ENCODE data around the gene THEM5.
"Not testable (repeated sequence)": the region's sequence is repeated elsewhere in the genome, so short reads cannot be mapped to it uniquely, and the experiment has no call there.

THEM5 gene, protein sequence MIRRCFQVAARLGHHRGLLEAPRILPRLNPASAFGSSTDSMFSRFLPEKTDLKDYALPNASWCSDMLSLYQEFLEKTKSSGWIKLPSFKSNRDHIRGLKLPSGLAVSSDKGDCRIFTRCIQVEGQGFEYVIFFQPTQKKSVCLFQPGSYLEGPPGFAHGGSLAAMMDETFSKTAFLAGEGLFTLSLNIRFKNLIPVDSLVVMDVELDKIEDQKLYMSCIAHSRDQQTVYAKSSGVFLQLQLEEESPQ

DNA sequence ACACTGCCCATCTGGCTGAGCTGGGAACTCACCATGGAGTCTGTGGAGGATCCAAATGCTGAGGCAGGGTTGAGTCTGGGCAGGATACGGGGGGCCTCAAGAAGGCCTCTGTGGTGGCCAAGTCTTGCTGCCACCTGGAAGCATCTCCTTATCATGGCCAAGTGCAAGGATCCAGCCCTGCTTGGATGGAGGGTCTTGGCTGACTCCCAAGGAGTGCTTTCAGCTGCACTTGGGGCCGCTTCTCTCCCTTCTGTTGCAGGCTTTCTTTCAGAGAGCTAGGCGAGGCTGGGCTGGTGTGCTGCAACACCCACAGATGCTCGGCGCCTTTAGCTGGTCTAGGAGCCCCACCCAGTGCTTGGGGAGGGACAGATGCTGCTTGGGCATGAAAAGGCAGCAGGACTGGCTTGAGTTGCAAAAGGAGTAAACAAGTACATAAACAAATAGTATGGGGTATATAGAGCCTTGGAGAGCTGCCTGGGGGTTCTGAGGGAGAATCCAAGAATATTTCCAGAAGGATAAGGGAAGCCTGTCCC, at the start of gene THEM5:
Gene THEM5 (minus strand): TSS at position 302 of the 533 bp plus-strand sequence. CDS start 147 bp downstream, at position 155.
- DNase-seq, result no peak

DNA sequence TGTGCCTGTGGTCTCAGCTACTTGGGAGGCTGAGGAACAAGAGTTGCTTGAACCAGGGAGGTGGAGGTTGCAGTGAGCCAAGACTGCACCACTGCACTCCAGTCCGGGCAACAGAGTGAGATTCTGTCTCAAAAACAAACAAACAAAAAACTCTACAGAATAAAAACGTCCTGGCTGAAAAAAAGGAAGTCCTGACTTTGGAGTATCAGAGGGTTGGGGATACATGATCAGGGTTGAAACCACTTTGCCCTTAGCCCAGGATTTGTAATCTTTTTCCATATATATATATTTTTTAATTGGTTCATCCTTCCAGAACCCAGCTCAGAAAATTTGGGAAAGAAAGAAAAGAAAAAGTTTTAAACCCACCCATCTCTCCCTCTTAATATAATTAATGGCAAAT, 49.3 kb upstream of the THEM5 start:
- no peak for DNase-seq

DNA sequence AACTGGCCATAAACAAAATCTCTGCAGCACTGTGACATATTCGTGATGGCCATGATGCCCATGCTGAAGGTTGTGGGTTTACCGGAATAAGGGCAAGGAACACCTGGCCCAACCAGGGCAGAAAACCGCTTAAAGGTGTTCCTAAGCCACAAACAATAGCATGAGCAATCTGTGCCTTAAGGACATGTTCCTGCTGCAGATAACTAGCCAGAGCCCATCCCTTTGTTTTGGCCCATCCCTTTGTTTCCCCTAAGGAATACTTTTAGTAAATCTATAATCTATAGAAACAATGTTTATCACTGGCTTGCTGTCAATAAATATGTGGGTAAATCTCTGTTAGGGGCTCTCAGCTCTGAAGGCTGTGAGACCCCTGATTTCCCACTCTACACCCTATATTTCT, 47.3 kb upstream of the THEM5 start:
- not testable (repeated sequence) for DNase-seq

DNA sequence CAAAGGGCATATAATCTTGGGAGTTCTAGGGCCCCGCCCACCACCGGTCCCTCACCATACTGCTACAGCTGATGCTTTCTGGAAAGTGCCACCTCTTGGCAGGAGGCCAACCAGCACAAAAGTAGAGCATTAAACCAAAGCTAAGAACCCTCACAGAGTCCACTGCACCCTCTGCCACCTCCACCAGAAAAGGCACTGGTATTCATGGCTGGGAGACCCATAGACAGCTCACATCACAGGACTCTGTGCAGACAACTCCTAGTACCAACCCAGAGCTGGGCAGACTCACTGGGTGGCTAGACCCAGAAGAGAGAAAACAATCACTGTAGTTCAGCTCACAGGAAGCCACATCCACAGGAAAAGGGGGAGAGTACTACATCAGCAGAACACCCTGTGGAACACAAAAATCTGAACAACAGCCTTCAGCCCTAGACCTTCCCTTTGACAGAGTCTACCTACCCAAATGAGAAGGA, 45.0 kb upstream of the THEM5 start:
- no peak for DNase-seq

DNA sequence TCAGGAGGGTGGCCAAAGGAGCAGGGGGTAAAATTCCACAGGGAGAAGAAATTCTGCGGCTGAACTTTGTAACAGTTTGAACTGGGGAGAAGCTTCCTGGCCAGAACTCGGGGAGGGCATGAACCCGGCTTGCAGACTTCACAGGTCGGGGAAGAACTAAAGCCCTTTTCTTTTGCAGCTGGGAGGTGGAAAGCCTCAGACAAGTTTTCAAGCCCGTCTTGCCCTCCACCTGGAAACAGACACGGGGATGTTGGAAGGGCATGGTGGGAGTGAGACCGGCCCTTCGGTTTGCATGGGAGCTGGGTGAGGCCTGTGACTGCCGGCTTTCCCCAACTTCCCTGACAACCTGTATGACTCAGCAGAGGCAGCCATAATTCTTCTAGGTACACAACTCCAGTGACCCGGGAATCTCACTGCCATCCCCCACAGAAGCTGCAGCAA, 44.5 kb upstream of the THEM5 start:
- no peak for DNase-seq

DNA sequence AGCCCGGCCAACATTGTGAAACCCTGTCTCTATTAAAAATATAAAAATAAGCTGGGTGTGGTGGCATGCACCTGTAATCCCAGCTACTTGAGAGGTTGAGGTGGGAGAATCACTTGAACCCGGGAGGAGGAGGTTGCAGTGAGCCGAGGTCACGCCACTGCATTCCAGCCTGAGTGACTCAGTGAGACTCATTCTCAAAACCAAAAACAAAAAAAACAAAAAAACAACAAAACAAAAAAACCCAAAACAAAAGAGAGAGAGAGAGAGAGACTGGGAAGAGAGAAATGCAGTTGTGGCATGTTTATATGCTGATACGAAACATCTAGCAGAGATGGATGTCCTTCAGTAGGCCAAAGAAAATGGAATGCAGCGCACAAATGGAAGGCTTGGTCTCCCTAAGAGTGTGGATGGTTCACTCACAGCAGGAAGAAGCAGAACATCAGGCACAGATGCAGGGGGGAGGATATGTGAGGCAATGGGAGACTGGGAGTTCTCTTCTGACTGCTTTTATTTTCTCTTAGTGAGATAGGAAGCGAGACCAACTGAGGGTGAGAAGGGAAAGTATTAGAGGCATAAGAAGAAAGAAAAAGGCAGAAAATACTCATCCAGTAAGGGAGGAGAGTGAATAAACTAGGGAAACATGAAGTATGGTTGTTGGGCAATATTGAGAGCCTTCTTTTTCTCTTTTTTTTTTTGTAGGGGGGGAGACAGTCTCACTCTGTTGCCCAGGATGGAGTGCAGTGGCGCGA, 39.8 kb upstream of the THEM5 start:
- no peak for DNase-seq

DNA sequence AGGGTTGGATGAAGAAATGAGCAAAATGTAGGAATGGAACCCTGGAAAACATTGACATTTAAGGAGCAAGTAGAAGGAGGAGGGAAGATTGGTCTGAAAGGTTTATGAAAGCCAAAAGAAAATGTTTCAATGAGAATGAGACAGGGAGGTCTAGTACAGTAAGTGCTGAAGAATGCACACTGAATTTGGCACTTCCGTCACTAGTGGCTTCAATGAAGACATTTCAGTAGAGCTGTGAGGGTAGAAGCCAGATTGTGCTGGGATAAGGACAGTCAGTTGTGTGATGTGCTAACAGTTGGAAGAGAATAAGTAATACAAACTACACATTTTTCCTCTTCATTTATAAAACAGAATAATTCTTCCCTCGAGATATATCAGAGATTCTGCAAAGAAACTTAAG, 38.7 kb upstream of the THEM5 start:
- no peak for DNase-seq

DNA sequence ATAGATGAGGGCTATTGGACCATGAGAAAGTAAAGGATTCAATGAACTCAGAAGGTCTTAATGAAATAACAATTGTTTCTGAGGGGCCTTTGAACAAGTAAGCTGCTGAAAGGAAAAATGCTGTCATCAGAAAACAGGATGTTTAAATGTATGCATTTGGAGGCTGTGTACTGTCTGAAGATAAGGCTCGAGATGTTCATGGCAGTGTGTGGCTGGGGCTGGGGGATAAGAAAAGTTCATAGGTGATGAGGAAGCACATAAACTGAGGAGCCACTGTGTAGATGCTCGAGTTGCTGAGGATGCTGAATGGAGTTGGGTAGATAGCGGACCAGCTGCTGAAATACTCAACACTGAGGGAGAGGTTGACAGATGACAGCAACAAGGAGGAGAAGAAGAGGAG, 38.0 kb upstream of the THEM5 start:
- DNase-seq, result no peak

DNA sequence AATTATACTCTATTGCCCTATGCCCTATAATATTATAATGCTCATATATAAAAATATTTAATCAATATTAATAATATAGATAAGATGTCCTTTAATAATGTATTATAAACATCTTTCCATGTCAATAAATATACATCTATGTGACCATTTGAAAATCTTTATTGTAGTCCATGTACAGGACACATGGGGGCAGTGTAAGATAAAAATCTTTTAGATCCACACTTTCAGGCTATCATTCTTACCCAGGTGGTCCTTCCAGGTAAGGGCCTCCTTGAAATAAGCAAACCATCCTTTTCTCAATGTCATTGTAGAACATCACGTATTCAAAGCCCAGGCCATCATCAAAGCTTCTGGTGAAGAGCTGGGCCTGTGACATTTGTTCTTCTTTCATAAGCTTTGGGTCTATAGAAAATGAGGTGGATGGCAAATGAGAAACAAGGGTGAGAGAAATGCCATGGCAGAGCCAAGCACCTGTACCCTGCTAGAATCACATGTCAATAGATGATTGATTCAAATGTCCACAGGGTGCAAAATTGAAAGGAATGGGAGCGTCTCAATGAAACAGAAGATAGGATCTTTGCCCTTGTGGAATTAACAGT, 35.6 kb upstream of the THEM5 start:
- DNase-seq, result no peak

DNA sequence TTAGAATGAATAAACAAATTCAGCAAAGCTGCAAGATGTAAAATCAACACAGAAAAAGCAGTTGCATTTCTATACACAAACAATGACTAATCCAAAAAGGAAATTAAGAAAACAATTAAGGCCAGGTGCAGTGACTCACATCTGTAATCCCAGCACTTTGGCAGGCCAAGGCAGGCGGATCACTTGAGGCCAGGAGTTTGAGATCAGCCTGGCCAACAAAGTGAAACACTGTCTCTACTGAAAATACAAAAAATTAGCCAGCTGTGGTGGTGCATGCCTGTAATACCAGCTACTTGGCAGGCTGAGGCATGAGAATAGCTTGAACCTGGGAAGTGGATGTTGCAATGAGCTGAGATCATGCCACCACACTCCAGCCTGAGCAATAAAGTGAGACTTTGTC, 33.5 kb upstream of the THEM5 start:
- no peak for DNase-seq

DNA sequence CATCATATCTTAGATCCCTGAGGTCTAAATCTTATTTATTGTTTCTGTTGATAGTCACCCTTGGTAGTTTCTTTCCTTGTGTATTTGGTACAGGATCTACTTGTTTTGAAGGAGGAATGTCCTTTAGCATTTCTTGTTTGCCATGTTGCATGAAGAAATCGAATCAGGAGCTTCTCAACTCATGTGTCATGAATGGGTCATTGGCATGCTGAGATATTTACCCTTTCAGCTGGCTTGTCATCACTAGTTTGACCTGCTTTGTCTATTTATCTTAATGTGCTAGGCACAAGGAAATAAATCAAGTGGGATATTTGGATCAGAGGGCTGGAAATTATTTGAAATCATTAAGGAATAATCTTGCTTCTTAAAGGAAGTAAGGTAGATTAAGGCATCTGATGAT, 32.0 kb upstream of the THEM5 start:
- no peak for DNase-seq

DNA sequence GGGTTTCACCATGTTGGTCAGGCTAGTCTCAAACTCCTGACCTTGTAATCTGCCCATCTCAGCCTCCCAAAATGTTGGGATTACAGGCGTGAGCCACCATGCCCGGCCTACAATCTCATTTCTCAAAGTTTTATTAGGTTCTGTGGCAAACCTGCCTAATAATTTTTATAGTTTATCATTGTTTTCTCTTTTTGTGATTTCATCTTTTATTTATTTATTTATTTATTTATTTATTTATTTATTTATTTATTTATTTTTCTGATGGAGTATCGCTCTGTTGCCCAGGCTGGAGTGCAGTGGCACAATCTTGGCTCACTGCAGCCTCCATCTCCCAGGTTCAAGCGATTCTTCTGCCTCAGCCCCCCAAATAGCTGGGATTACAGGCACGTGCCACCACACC, 31.4 kb upstream of the THEM5 start:
- DNase-seq, result not testable (repeated sequence)

DNA sequence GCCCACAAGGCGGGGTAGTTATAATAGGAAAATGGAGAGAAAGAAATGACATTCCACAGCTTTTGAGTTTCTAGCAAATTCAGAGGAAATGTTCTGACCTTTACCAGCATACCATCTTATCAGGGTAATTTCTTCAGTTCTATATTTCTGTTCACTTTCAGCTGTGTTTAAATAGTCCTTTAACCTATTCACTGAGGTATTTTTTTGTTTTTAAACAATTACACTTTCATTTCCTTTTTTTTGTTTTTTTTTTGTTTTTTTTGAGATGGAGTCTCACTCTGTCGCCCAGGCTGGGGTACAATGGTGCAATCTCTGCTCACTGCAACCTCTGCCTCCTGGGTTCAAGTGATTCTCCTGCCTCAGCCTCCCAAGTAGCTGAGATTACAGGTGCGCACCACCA, 30.9 kb upstream of the THEM5 start:
- DNase-seq, result not testable (repeated sequence)

DNA sequence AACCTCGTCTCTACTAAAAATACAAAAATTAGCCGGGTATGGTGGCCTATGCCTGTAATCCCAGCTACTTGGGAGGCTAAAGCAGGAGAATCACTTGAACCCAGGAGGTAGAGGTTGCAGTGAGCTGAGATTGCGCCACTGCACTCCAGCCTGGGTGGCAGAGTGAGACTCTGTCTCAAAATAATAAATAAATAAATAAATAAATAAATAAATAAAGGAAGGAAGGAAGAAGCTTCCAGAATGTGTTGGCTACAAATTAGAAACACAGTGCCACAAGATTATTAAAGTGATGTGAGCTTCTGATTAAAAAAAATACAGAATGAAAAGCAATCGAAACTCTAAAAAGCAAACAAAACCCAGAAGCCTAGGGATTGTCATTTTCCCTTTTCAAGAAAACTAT, 30.4 kb upstream of the THEM5 start:
- DNase-seq, result not testable (repeated sequence)

DNA sequence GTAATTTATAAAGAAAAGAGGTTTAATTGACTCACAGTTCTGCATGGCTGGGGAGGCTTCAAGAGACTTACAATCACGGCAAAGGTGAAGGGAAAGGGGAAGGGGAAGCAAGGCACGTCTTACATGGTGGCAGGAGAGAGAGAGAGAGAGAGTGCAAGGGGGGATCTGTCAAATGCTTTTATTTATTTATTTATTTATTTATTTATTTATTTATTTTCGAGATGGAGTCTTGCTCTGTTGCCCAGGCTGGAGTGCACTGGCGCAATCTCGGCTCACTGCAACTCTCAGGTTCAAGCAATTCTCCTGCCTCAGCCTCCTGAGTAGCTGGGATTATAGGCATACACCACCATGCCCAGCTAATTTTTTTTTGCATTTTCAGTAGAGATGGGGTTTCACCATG, 29.4 kb upstream of the THEM5 start:
- not testable (repeated sequence) for DNase-seq

DNA sequence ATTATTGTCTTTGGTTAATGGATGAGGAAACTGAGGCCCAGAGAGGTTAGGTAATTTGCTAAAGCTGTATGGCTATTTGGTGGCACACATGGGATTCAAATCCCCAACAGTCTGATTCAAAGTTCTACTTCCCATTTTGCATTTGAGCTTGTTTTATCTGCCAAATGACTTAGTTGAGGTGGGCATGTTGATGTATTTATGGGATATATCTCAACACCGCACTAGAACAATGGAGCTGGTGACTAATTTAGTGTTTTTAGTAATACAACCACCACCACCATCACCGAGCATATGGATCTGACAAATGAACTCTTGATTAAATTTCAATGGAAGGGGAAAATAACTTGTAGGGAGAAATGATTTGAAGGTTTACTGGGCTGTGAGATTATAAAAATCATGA, 29.0 kb upstream of the THEM5 start:
- no peak for DNase-seq

DNA sequence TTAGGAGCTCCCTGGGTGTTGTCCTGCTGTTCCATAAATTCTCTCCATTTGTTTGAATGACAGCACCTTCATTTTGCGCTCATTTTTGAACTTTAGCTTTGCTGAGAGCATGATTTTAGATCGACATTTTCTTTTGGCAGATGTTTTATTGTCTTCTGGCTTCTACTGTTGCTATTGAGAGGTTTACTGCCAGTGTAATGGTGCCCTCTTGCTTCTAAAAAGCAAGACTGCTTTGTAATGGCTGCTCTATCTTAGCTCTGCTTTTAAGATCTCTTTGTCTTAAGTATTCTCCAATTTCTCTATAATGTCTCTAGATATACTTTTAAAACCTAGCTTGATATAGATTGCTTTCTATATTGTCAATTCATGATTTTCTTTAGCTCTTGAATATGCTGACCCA, 28.0 kb upstream of the THEM5 start:
- no peak for DNase-seq

DNA sequence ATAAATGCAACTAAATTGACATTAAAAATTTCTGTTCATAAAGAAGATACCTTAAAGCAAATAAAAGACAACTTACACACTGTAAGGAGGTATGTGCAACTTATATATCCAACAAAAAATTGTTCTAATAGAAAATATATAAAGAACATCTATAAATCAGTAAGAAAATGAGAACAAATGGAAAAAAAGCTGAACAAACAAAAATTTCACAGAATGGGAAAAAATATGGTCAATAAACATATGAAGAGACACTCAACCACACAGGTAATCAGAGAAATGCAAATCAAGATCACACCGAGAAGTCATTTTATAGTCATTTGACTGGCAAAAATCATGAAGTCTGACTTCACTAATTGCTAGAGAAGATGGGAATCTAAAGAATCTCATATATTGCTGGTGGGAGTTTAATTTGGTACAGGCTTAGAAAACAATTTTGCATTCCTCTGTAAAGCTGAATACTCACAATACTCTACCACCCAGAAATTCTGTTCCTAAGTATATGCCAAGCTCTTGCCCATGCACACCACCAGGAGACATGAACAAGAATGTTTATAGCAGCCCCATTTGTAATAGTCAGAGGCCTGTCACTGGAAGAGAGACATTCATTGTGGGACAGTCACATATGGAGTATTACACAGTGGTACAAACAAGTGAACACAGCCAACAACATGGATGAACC, 22.0 kb upstream of the THEM5 start:
- DNase-seq, result no peak

DNA sequence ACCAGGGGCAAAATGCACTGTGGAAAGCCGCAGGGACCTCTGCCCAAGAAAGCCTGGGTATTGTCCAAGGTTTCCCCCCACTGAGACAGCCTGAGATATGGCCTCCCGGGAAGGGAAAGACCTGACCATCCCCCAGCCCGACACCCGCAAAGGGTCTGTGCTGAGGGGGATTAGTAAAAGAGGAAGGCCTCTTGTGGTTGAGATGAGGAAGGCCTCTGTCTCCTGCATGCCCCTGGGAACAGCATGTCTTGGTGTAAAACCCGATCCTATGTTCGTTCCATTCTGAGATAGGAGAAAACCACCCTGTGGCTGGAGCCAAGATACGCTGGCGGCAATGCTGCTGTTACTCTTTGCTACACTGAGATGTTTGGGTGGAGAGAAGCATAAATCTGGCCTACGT, 19.3 kb upstream of the THEM5 start:
- DNase-seq, result not testable (repeated sequence)

DNA sequence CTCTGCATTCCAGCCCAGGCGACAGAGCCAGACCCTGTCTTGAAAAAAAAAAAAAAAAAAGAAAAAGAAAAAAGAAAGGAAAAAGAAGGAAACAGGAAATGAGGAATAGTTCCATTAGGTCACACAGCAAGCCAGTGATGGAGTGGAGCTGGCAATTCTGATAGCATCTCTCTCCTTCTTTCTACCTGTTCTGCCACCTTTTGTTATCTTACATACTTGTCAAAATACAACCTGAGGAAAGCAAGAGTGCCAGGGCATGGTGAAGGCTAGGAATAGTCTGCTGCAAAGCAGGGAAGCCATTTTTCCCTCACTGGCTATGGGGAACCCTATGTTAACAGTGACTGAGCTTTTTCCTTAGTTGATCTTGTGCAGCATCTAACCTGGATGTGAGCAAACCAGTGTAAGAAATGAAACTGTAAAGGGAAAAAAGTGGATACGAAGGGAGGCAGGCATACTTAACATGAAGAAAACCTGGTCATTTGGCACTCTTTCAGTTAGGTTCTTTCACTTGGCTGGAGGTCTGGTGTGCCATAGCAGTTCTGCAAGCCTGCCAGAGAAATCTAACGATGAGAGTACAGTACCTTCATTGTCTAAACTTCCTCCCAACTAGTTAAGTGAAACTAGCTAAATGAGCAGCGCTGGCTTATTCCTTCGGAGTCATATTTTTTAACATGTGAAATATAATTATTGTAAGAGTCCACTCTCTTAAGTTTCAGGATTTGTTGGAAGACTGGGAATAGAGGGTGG, 17.9 kb upstream of the THEM5 start:
- no peak for DNase-seq

DNA sequence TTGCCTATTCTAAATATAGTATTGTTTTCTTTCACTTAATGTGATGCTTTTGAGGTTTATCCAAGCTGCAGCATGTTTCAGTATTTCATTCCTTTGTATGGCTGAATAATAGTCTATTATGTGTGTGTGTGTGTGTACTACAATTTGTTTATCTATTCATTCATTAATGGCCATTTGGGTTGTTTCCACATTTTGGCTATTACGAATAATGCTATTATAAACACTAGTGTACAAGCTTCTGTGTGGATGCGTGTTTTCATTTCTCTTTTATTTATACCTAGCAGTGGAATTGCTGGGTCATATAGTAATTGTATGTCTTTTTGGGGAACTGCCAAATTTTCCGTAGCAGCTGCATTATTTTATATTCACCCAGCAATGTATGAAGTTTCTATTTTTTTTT, 15.0 kb upstream of the THEM5 start:
- no peak for DNase-seq

DNA sequence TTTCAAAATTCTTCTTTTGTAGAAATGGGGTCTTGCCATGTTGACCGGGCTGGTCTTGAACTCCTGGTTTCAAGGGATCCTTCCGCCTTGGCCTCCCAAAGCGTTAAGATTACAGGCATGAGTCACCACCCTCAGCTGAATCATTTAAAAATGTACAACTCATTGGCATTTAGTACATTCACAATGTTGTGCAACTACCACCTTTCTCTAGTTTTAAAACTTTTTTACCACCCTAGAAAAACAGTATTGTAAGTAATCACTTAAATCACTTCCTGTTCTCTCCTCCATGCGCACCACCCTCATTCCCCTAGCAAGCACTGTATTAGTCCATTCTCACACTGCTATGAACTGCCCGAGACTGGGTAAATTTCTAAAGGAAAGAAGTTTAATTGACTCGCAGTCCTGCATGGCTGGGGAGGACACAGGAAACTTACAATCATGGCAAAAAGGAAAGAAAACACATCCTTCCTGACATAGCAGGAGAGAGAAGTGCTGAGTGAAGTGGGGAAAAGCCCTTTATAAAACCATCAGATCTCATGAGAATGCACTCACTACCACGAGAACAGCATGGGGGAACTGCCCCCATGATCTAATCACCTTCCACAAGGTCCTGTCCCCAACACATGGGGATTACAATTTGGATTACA, 14.4 kb upstream of the THEM5 start:
- DNase-seq, result no peak

Data from activated T-cell treated with anti-CD3 and anti-CD28 coated beads for 4 hours (primary cell).